H9 (cell line): ENCODE measurements around the gene ENO1. TPM values are rescaled to one million over a fixed set of nuclear protein-coding genes. Genes with fewer than 3 reads are reported as not detected.

Experiments used
- DNase-seq: peaks from one replicate; pipeline ENCODE4 v3.0.0-alpha.2; 2017
- H2AFZ ChIP-seq: one replicate; pipeline ENCODE4 v1.6.1; 2013; ENCODE audit warnings: mild to moderate bottlenecking, low read length, control low read depth, moderate library complexity
- H2AK5ac ChIP-seq: 2 replicates; pipeline ENCODE4 v1.6.1; 2013; ENCODE audit warnings: low read length, control low read depth, mixed read lengths; ENCODE audit not compliant: insufficient read length
- H2BK120ac ChIP-seq: one replicate; pipeline ENCODE4 v1.6.1; 2013; ENCODE audit warnings: low read depth, mild to moderate bottlenecking, low read length, control low read depth, inconsistent platforms; ENCODE audit not compliant: poor library complexity, severe bottlenecking
- H2BK12ac ChIP-seq: 2 replicates; pipeline ENCODE4 v1.6.1; 2013; ENCODE audit warnings: low read length, control low read depth, mixed read lengths, low read depth; ENCODE audit not compliant: insufficient read length
- H2BK15ac ChIP-seq: 2 replicates; pipeline ENCODE4 v1.6.1; 2013; ENCODE audit warnings: low read depth, low read length, control low read depth
- H2BK20ac ChIP-seq: one replicate; pipeline ENCODE4 v1.6.1; 2013; ENCODE audit warnings: low read depth, mild to moderate bottlenecking, low read length, control low read depth, inconsistent platforms; ENCODE audit not compliant: poor library complexity, severe bottlenecking
- H2BK5ac ChIP-seq: 2 replicates; pipeline ENCODE4 v1.6.1; 2013; ENCODE audit warnings: low read length, control low read depth, mixed read lengths; ENCODE audit not compliant: insufficient read length
- H3K14ac ChIP-seq: 2 replicates; pipeline ENCODE4 v1.6.1; 2013; ENCODE audit warnings: low read length, control low read depth; ENCODE audit not compliant: insufficient read depth
- H3K18ac ChIP-seq: 2 replicates; pipeline ENCODE4 v1.6.1; 2013; ENCODE audit warnings: low read depth, mild to moderate bottlenecking, mixed read lengths, low read length, control low read depth; ENCODE audit not compliant: insufficient read length
- H3K23ac ChIP-seq: 2 replicates; pipeline ENCODE4 v1.6.1; 2013; ENCODE audit warnings: low read length, control low read depth, mixed read lengths, low read depth; ENCODE audit not compliant: insufficient read length
- H3K23me2 ChIP-seq: 2 replicates; pipeline ENCODE4 v1.6.1; 2013; ENCODE audit warnings: low read depth, mild to moderate bottlenecking, mixed read lengths, low read length, control low read depth; ENCODE audit not compliant: insufficient read length, poor library complexity, severe bottlenecking
- H3K27ac ChIP-seq: 2 replicates; pipeline ENCODE4 v1.5.1; 2013; ENCODE audit warnings: low read length, control low read depth, mixed read lengths, low read depth; ENCODE audit not compliant: insufficient read length
- H3K27me3 ChIP-seq: 2 replicates; pipeline ENCODE4 v1.6.1; 2013; ENCODE audit warnings: low read length, control low read depth, inconsistent platforms; ENCODE audit not compliant: insufficient read depth
- H3K4ac ChIP-seq: 2 replicates; pipeline ENCODE4 v1.6.1; 2013; ENCODE audit warnings: low read depth, mild to moderate bottlenecking, control low read depth, inconsistent platforms, low read length, moderate library complexity
- H3K4me1 ChIP-seq: 2 replicates; pipeline ENCODE4 v1.6.1; 2013; ENCODE audit warnings: low read length, control low read depth, inconsistent platforms; ENCODE audit not compliant: insufficient read depth
- H3K4me2 ChIP-seq: 2 replicates; pipeline ENCODE4 v1.6.1; 2013; ENCODE audit warnings: low read length, control low read depth, mixed read lengths; ENCODE audit not compliant: insufficient read length, insufficient read depth
- H3K56ac ChIP-seq: 2 replicates; pipeline ENCODE4 v1.6.1; 2013; ENCODE audit warnings: low read depth, mild to moderate bottlenecking, mixed read lengths, low read length, control low read depth; ENCODE audit not compliant: insufficient read length
- H3K79me1 ChIP-seq: 2 replicates; pipeline ENCODE4 v1.6.1; 2013; ENCODE audit warnings: low read depth, mild to moderate bottlenecking, moderate library complexity, low read length, control low read depth, inconsistent platforms; ENCODE audit not compliant: insufficient read depth, poor library complexity, severe bottlenecking
- H3K79me2 ChIP-seq: 2 replicates; pipeline ENCODE4 v1.6.1; 2013; ENCODE audit warnings: low read length, control low read depth, inconsistent platforms; ENCODE audit not compliant: insufficient read depth
- H3K9ac ChIP-seq: 2 replicates; pipeline ENCODE4 v1.6.1; 2013; ENCODE audit warnings: low read length, control low read depth, mixed read lengths; ENCODE audit not compliant: insufficient read length; ENCODE audit errors: extremely low read depth
- H3K9me3 ChIP-seq: one replicate; pipeline ENCODE4 v1.6.1; 2013; ENCODE audit warnings: low read depth, low read length, inconsistent platforms; ENCODE audit not compliant: control insufficient read depth
- H3T11ph ChIP-seq: one replicate; pipeline ENCODE4 v1.6.1; 2013; ENCODE audit warnings: mild to moderate bottlenecking, low read length, control low read depth, inconsistent platforms
- H4K20me1 ChIP-seq: one replicate; pipeline ENCODE4 v1.6.1; 2013; ENCODE audit not compliant: control insufficient read depth, insufficient read length, insufficient read depth
- H4K5ac ChIP-seq: 2 replicates; pipeline ENCODE4 v1.6.1; 2013; ENCODE audit warnings: low read depth, mild to moderate bottlenecking, mixed read lengths, low read length, control low read depth; ENCODE audit not compliant: insufficient read length
- H4K8ac ChIP-seq: replicated peaks from 2 replicates; pipeline ENCODE4 v1.6.1; 2013; ENCODE audit warnings: low read length, control low read depth, mixed read lengths, low read depth; ENCODE audit not compliant: insufficient read length
- H4K91ac ChIP-seq: 2 replicates; pipeline ENCODE4 v1.6.1; 2013; ENCODE audit warnings: low read depth, mild to moderate bottlenecking, moderate library complexity, mixed read lengths, low read length, control low read depth; ENCODE audit not compliant: insufficient read length
- H3K27ac Mint-ChIP-seq, 3 experiments: 2 replicates in 2 of 3; 3 replicates in 1 of 3; pipeline ENCODE4 v1.8.0; 2020 to 2021; ENCODE audit warnings: mixed read lengths in 3 of 3, mild to moderate bottlenecking in 1 of 3, moderate library complexity in 1 of 3
- H3K27me3 Mint-ChIP-seq: 2 replicates; pipeline ENCODE4 v1.8.0; 2021; ENCODE audit warnings: low read depth, mild to moderate bottlenecking, moderate library complexity, mixed read lengths
- H3K36me3 Mint-ChIP-seq, 3 experiments: 2 replicates in 2 of 3; 3 replicates in 1 of 3; pipeline ENCODE4 v1.8.0; 2020 to 2021; ENCODE audit warnings: low read depth in 3 of 3, mixed read lengths in 3 of 3; ENCODE audit not compliant: insufficient read depth in 1 of 3
- H3K4me1 Mint-ChIP-seq, 2 experiments: 2 replicates each; pipeline ENCODE4 v1.8.0; 2020; ENCODE audit warnings: mixed read lengths in 2 of 2
- H3K4me3 Mint-ChIP-seq, 2 experiments: 2 replicates in 1 of 2; 3 replicates in 1 of 2; pipeline ENCODE4 v1.8.0; 2020 to 2021; ENCODE audit warnings: mild to moderate bottlenecking in 2 of 2, mixed read lengths in 2 of 2, moderate library complexity in 1 of 2
- H3K9me3 Mint-ChIP-seq, 2 experiments: 2 replicates in 1 of 2; 3 replicates in 1 of 2; pipeline ENCODE4 v1.8.0; 2020; ENCODE audit warnings: mild to moderate bottlenecking in 2 of 2, mixed read lengths in 2 of 2, moderate library complexity in 1 of 2
- WGBS: extraction: QIAGEN DNeasy Blood & Tissue Kit; methylation state at CpG from one replicate; pipeline ENCODE4 v1.1.7; 2013; ENCODE audit warnings: missing lambda C conversion rate, low lambda C conversion rate, mixed read lengths; ENCODE audit not compliant: insufficient read length; ENCODE audit errors: extremely low coverage; 5-methylcytosine and 5-hydroxymethylcytosine counted together
- total RNA-seq: library from RNA; stranded (reverse); gene quantifications from 2 replicates; pipeline ENCODE4 v1.2.1, GENCODE V29; 2021
- TF ChIP-seq, protein P1 (sequence below): fragments of 200-600 bp; sonication (generic); conservative IDR thresholded peaks from 3 replicates; pipeline ENCODE4 v1.8.0; 2021; ENCODE audit warnings: antibody characterized with exemption, mild to moderate bottlenecking

The ENO1 gene
- total RNA-seq, 1 experiment from 2014 or later = 1,781 TPM

DNA sequence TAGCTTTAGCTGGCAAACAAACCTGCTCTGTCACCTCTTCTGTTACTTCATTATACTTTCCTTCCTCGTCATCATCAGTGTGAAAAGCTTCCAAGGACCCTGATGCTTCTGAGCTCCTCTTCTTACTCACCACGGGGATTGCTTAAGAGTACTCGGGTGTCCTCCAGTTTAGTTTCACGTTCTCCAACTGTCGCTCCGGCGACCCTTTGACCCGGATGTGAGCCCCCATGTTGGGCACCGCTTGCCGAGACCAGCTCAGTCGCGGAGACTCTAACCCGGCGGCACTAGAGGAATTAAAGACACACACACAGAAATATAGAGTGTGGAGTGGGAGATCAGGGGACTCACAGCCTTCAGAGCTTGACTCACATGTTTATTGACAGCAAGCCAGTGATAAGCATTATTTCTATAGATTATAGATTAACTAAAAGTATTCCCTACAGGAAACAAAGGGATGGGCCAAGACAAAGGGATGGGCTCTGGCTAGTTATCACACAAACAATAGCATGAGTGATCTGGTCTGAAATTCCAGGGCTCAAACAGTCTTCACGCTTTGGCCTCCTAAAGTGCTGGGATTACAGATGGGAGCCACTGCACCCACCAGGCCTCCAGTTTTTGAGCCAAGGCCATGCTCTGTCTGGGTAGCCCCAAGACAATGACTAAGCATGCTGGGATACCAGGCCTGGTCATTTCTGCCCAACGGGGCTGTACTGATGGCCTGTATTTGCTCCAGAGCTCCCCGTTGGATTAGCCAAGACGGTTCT is 30.1 kb upstream of the ENO1 start:
- Histone ChIP-seq H3K27ac (no peak overlapping the region), H3K9ac (no peak overlapping the region)
- no peak overlapping the region for H3K27ac Mint-ChIP-seq

More for the DNA sequence above, 30.1 kb upstream of the ENO1 start:
- Histone ChIP-seq H3K79me1 (no peaks in the 10 kb centered on the region), H3K79me2 (no peaks in the 10 kb centered on the region), H3K18ac (no peak overlapping the region), H3K56ac (no peak overlapping the region), H4K5ac (no peak overlapping the region), H3K23me2 (no peaks in the 10 kb centered on the region), H3K4me2 (no peak overlapping the region), H2BK5ac (no peak overlapping the region), H3T11ph (no peak overlapping the region), H2BK12ac (no peak overlapping the region), H4K20me1 (no peaks in the 10 kb centered on the region), H2BK120ac (no peak overlapping the region), H2BK15ac (no peak overlapping the region), H3K4ac (no peak overlapping the region), H3K4me1 (no peaks in the 10 kb centered on the region; the same call in 1 of the 2 replicates), H3K14ac (no peak overlapping the region), H4K91ac (no peak overlapping the region), H2AK5ac (no peak overlapping the region), H3K23ac (no peak overlapping the region), H3K9me3 (no peaks in the 10 kb centered on the region), H4K8ac (no peak overlapping the region), H2BK20ac (no peak overlapping the region), H3K27me3 (no peaks in the 10 kb centered on the region), H2AFZ (no peak overlapping the region)
- TF ChIP-seq, protein P1, sequence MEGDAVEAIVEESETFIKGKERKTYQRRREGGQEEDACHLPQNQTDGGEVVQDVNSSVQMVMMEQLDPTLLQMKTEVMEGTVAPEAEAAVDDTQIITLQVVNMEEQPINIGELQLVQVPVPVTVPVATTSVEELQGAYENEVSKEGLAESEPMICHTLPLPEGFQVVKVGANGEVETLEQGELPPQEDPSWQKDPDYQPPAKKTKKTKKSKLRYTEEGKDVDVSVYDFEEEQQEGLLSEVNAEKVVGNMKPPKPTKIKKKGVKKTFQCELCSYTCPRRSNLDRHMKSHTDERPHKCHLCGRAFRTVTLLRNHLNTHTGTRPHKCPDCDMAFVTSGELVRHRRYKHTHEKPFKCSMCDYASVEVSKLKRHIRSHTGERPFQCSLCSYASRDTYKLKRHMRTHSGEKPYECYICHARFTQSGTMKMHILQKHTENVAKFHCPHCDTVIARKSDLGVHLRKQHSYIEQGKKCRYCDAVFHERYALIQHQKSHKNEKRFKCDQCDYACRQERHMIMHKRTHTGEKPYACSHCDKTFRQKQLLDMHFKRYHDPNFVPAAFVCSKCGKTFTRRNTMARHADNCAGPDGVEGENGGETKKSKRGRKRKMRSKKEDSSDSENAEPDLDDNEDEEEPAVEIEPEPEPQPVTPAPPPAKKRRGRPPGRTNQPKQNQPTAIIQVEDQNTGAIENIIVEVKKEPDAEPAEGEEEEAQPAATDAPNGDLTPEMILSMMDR = no peak
- Mint-ChIP-seq H3K36me3 (peaks cover 6 to 15% (median 11%) of the 10 kb centered on the region in 3 experiments; a peak in 6 of 7 replicates), H3K9me3 (peaks cover 5 to 11% of the 10 kb centered on the region in 2 experiments), H3K4me3 (no peak overlapping the region), H3K27me3 (peaks cover 10% of the 10 kb centered on the region; the same call in 1 of the 2 replicates), H3K4me1 (peaks cover 37 to 42% of the 10 kb centered on the region in 2 experiments)
- no peak for DNase-seq
- WGBS = no CpG with 5 or more reads among the region's 18 CpGs
